HG03095 (cell line): ENCODE data around the gene OTOG.

Experiments used
- ATAC-seq: cut with Tn5 transposase; IDR thresholded peaks from one replicate; pipeline ENCODE4 v1.9.1; 2021; ENCODE audit warnings: moderate library complexity; ENCODE audit not compliant: unreplicated experiment

OTOG gene

DNA sequence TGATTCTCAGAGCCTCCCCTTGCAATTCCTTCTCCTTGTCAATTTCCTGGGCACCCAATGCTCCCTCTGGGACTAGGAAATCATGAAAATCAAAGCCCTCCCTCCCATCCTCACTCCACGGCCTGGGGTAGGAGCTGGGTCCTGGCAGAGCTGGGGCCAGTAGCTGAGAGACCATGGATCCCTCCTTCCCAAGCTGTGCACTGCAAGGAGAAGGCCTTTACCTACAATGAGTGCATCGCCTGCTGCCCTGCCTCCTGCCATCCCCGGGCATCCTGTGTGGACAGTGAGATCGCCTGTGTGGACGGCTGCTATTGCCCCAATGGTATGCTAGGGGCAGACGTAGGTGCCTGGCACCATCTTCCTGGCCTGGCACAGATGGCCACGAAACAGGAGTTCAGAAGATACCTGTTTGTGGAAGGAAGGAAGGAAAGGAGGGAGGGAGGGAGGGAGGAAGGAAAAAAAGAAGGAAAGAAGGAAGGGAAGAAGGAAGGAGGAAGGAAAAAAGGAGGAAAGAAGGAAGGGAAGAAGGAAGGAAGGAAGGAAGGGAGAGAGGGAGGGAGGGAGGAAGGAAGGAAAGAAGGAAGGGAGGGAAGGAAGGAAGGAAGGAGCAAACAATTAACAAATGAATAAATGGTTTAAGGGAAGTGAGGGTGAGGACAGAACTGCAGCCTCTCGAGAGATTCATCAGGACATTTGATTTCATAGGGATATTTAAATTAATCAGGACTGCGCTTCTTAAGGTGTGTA lies 12.5 kb downstream of the OTOG start:
- no peak for ATAC-seq

- ATAC-seq, result no peak
These were observed 13.4 kb downstream of the OTOG start for GRCh38 chr11:17560281-17561110.

GRCh38 chr11:17561111-17561415 lies 14.0 kb downstream of the OTOG start:
- ATAC-seq, result no peak

DNA sequence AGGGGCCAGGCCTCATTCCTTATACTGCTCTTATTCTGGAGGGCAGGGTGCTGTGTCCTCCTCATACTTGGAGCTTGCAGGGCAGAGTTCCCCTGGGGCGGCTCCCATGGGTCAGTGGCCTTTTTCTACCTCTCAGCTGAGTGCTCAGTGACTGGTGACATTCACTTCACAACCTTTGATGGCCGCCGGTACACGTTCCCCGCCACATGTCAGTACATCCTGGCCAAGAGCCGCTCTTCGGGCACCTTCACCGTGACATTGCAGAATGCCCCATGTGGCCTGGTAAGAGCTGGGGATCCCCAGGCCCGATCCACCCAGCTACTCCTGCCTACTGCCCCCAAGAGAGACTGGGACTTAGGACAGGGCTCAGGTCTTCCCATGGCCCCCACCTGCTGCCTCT lies 14.5 kb downstream of the OTOG start:
- no peak for ATAC-seq

- no peak for ATAC-seq
These were observed 16.2 kb downstream of the OTOG start for GRCh38 chr11:17563231-17563646.

DNA sequence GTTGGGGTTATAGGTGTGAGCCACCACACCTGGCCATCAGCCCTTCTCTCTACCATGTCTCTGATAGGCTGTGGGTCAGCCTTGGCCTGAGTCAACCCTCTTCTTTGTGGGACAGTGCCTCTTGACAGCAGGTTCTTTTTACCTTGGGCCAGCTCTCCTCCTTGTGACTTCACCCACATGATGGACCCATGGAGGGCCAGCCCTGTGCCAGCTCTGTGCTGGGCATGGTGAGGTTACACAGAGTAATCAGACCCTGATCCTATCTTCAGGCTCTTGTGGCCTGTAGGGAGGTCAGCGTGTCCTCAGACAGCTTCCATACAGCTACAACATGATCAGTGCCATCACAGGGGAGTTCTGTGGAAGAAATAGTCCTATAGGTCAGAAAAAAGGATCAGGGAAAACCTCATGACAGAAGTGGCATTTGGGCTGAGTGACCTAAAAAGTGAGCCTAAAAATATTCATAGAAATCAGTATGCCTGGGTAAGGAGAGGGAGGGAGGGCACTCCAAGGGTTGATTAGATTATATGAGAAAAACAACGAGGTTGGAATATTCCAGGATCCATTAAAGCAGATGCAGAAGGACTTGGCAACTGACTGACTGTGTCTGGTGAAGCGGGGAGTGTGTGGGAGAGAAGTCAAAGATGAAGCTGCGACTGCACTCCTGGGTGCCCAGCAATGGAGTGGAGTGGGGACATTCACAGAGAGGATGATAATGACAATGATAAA lies 17.1 kb downstream of the OTOG start:
- ATAC-seq, result no peak

DNA sequence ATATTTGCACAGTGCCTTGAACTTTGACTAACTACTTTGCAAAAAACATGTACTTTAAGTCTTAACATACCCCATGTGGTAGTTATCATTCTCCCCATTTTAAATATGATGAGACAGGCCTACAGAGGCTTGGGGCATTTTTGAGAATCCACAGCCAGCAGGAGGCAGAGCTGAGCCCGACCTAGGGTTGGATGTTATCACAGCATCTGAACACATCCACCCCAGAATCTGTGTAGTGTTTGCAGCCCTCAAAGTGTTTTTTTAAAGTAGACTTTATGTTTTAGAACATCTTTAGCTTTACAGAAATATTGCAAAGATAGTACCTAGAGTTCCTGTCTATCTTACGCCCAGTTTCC lies 17.6 kb downstream of the OTOG start:
- no peak for ATAC-seq

- ATAC-seq, result no peak
These were observed 21.9 kb downstream of the OTOG start for GRCh38 chr11:17568944-17569343.

DNA sequence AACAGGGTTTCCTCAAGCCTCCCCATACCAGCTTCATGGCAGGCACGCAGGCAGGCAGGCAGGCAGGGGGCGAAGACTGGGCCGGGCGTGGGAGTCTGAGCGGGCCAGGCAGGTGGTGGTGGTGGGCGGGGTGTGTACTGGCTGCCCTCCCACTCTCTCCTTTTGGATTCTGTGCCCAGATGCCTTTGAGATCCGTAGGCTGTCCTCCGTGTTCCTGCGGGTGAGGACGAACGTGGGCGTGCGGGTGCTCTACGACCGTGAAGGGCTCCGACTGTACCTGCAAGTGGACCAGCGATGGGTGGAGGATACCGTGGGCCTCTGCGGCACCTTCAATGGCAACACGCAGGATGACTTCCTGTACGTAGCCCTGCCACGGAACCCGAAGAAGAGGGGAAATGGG lies 23.0 kb downstream of the OTOG start:
- ATAC-seq, result no peak

DNA sequence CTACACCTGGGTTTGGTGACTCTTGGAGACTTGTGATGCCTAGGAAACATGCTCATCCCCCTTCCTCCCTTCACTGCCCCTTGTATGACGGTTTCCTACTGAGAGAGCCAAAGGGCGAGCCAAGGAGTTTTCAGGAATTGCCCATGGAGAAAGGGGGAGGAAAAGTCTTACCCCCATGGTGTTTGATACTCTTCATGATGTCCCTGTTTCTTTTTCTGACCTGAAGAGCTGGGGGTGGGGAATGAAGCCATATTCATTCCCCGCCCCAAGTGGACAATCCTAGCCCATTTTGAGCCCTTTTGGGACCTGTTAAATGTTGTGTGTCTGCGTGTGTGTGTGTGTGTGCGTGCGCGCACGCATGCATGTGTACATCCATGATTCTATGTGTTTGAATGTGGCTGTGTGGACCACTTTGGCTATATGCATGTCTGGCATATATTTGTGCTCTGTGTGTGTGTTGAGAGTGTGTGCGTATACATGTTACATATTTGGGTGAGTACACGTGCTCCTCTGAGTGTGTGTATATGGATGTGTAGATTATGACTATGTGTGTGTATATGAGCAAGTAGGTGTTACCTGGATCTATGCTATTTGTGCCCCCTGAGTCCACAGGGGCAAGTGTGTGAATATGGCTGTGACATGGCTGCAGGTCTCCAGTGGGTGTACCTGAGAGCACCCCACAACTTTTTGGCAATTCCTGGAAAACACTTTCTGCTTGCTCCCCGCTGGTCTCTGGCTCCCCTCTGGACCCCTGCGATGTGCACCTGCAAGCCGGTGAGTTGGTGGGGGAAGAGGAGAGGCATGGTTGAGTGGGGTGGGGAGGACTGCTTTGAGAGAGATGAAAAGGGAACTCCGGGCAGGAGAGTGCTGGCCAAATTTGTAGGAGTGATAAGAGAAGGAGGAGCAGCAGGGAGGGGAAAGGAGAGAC lies 24.6 kb downstream of the OTOG start:
- no peak for ATAC-seq

DNA sequence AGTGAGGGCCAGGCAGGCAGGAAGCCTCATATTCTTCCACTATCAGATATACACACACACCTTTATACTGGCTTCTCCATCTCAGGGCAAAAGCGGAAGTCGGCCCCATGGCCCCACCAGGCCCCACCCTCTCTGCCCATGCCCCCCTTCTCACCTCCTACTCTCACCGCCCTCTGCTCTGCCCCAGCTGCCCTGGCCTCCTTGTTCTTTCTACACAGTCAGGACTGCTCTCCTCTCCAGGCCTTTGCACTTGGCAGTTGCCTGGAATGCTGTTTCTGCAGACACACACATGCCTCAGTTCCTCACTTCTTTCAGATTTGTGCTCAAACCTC lies 25.3 kb downstream of the OTOG start:
- ATAC-seq, result no peak

DNA sequence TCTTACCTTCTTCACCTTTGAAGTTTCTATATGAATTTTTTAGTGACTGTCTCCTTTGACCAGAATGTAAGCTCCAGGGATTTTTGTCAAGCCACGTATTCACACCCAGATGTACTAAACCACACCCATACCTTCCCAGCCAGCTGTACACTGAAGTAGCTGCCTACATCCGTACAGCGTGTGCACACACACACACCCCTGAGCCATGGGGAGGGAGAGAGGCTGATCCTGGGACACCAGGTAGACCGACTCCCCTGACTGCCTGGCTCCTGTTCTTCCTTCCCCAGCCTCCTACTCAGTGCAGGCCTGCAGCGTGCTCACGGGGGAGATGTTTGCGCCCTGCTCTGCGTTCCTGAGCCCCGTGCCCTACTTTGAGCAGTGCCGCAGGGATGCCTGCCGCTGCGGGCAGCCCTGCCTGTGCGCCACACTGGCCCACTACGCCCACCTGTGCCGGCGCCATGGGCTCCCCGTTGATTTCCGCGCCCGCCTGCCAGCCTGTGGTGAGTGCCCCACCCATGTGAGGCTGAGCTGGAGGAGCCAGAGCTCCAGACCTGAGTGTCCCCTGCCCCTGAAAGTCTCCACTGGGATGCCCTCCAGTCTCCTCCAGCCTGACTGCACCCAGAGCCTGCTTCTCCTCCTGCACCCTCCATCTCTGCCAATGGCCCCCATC lies 25.9 kb downstream of the OTOG start:
- ATAC-seq, result no peak

DNA sequence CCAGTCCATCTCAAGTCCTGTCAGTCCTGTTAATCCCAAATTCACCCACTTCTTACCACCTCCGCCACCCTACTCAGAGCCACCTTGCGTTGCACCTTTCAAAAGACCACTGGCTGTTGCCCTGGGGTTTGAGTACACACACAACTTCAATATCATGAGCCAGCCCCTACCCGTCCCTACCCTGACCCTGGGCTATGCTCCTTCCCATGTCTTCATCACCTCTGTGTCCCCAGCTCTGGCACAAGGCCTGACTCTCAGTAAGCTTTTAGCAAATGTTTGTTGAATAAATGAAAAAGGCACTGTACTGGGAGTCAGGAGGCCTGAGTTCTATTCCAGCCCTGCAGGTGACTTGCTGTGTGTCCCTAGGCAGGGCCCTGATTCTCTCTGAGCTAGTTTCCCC lies 26.5 kb downstream of the OTOG start:
- no peak for ATAC-seq

DNA sequence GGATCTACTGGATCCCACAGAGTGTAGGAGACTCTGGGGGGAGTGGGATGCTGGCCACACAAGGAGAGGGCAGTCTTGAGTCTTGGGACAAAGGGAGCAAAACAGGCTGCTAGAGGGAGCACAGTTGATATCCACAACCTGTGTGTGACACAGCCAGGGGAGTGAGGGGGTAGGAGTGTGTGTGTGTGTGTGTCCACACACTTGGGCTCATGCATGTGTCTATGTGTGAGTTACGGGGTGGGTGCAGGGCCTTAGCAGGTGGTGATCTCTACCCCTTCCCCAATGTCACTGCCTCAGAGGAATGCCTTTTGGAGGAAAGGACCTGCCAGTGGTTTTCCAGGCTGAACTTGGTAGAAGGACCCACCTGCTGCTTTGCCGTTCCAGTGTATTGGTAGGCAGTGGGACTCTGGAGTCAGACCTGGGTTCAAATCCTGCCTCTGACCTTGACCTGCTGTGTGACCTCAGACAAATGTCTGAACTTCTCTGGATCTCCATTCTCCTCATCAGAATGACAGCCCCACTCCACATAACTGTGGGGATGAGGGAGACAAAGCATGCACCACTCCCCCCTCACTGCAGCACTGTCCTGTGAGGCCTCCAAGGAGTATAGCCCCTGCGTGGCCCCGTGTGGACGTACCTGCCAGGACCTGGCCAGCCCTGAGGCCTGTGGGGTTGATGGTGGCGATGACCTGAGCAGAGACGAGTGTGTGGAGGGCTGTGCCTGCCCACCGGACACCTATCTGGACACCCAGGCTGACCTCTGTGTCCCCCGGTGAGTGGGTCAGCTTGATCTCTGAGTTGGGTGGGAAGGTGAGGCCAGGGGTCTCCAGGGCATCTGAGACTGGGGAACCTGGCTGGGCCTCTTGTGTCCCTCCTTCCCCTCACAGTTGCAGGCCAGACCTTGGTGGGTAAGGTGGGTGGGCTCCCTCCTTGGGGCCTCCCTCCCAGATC lies 27.4 kb downstream of the OTOG start:
- no peak for ATAC-seq

GRCh38 chr11:17575431-17576425 lies 28.7 kb downstream of the OTOG start:
- no peak for ATAC-seq

DNA sequence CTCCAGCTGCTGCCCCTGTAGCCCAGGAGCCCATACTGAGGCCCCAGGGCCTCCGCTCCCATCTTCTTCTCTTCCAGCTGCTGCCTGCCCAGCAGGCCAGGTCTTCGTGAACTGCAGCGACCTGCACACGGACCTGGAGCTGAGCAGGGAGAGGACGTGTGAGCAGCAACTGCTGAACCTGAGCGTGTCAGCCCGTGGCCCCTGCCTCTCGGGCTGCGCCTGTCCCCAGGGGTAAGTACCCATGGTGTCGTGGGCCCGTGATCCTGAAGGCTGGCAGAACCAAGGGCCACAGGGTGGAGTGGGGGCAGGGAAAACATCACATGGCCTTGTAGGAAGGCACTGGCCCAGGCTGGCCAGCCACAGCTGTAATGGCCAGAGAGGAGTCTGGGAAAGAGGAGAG lies 31.2 kb downstream of the OTOG start:
- ATAC-seq, result no peak

- no peak for ATAC-seq
These were observed 31.9 kb downstream of the OTOG start for GRCh38 chr11:17578958-17579357.

DNA sequence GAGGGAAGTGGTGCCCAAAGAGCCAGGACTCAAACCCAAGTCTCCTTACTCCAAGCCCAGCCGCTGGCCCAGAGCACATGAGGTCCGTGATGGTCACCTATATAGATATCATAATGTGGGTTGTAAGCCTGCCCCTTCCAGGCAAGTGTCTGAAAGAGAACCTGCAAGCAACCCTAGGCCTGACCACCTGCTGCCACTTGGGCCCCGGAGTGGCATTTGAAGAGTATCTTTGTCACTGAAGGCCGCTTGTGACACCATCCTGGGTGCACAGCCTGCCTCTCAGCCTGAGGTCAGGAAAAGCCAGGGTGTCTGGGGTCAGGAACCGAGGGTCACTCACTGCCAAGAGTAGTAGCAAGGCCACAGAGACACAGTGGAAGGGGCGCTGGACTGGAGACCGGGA lies 32.4 kb downstream of the OTOG start:
- no peak for ATAC-seq
